Hematopoietic multipotent progenitor cell treated with erythropoietin and hydrocortisone succinate and interleukin-3 and kit ligand, for 17 days (in vitro differentiated cells): ENCODE results near the gene TSPAN14.

Experiments
- DNase-seq: peaks from one replicate; pipeline ENCODE4 v3.0.0-alpha.2; 2015; ENCODE audit warnings: low spot score

TSPAN14 gene

DNA sequence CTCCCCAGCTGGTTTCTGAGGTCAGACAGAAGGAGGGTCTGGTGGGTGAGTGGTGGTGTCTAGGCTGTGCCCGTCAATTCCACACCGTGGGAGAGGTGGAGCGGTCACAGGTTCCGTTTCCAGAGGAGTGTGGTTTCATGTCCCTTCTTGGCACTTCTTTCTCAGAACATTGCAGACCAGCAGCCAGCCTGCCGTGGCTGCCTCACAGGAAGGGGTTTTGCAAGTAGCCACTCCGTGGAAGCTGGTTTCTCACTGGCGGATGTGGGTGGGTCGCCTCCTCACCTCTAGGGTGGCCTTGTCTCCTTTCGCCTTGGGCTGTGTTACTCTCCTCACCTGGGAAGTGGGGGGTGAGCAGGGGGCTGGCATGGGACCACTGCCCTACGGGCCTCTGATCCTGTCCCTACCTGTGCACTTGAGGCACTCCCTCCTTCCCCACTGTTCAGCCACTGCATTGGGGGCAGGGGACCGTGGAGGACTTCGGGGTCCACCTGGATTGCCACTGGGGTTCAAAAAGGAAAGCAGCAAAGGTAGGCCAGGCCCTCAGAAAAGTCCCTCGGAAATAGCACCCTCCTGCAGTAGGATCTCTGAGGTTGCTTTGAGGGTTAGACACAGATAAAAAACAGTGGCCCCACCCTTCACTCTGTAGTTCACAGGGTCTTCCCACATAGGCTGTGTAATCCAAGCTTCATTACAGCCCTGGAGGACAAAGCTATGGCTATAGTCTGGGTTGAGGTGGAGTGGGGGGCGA lies 33.9 kb downstream of the TSPAN14 start:
- no peak for DNase-seq

DNA sequence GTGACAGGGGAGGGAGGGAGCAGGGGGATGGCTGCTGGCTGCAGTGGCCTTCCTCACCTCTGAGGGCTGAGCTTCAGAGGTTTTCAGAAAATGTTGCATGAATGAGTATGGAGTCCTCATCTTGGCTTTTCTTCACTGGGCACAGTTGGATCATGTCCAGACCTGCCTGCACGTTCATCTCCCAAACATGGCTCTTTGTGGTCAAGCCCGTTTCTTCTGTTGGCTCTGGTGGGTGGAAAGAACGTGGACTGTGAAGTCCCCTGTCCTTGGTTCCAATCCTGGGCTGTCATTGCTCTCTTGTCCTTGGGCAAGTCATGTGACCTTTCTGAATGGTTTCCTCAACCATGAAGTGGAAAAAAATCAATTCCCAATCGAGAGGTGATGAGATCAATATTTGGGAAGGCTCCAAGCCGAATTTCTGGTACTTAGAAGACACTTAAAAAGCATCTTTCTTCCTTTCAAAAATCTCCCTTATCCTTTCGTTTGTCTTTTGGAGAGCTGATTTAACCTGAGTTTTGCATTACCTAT lies 34.5 kb downstream of the TSPAN14 start:
- peak; percentile 25 for DNase-seq

- DNase-seq: no peak
These were observed 35.4 kb downstream of the TSPAN14 start for GRCh38 chr10:80489371-80490112.

DNA sequence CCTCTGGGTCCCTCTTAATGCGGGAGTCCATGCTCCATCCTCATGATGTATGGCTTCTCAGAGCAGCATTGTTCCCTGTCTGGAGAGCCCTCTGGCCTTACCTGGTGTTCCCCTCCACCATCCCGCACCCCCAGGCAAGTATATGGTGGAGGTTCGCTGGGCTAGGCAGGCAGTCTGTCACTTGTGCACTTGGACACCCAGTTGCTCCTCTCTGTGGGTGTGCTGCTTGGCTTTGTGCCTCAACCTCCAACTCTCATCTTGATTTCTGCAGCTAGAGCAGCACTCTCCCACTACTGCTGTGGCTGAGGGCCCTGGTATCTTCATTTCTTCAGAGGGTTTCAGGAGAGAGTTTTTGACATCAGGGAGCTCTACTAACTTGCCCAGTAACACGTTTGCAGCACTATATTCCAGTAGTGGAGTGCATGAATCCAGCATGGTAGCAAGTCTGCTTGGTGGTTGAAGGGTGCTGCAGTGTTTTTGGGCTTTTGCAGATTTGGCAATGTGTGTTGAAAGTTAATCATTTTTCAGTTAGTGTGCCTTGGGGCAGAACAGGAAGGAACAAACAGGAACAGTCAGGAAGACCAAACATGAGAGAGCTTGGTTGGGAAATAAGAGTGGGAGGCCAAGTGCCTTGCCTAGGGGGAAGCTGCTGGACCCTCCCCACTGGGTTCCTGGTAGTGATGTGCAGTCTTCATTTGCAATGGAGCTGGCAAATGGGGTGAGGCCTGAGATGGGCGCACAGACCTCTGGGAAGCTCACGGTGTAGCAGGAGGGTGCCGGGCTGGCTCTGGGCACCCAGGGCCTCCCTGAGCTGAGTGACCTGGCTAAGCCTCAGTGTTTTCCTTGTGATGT lies 37.4 kb downstream of the TSPAN14 start:
- DNase-seq: no peak

DNA sequence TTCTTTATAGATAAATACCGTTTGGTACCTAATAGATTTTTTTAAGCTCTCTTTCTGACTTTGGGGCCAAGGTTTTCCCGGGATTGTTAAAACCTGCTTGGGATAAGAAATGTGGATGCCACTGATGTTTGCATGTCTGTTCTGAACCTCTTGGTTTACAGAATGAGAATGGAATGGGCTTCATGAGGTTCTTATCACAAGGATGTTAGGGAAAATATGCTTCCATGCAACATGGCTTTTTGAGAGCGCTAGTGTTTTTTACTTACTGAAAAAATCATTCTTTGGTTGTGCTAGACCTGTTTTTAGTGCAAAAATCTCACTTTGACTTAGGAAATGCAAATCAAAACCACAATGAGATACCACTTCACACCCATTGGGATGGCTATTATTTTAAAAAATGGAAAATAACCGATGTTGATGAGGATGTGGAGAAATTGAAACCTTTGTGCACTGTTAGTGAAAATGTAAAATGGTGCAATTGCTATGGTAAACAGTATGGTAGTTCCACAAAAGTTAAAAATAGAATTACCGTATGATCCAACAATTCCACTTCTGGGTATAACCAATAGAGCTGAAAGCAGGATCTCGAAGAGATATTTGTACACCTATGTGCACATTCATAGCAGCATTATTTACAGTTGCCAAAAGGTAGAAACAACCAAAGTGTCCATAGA lies 38.9 kb downstream of the TSPAN14 start:
- no peak for DNase-seq

DNA sequence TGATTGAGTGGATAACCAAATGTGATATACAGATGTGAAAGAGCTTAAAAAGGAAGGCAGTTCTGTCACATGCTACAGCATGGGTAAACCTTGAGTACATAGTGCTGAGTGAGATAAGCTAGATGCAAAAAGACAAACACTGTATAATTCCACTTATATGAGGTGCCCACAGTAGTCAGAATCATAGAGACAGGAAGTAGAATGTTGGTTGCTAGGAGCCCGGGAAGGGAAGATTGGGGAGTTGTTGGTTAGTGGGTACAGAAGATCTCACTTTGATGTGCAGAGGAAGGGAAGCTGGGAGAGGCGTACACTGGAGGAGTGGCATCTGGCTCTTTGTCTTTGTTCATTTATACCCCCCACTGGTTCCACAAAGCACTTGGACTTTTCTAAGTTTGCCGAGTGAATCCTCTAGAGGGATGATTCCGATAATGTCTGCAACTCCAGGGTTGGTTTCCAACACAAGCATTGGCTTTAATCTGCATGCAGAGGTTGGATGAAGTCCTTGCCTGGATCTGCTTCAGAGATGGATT lies 39.5 kb downstream of the TSPAN14 start:
- no peak for DNase-seq

GRCh38 chr10:80496555-80497172 lies 42.6 kb downstream of the TSPAN14 start:
- DNase-seq: no peak

- DNase-seq: peak; percentile 71
These were observed 43.3 kb downstream of the TSPAN14 start for GRCh38 chr10:80497187-80498077.

GRCh38 chr10:80498078-80498832 lies 44.1 kb downstream of the TSPAN14 start:
- DNase-seq: no peak

DNA sequence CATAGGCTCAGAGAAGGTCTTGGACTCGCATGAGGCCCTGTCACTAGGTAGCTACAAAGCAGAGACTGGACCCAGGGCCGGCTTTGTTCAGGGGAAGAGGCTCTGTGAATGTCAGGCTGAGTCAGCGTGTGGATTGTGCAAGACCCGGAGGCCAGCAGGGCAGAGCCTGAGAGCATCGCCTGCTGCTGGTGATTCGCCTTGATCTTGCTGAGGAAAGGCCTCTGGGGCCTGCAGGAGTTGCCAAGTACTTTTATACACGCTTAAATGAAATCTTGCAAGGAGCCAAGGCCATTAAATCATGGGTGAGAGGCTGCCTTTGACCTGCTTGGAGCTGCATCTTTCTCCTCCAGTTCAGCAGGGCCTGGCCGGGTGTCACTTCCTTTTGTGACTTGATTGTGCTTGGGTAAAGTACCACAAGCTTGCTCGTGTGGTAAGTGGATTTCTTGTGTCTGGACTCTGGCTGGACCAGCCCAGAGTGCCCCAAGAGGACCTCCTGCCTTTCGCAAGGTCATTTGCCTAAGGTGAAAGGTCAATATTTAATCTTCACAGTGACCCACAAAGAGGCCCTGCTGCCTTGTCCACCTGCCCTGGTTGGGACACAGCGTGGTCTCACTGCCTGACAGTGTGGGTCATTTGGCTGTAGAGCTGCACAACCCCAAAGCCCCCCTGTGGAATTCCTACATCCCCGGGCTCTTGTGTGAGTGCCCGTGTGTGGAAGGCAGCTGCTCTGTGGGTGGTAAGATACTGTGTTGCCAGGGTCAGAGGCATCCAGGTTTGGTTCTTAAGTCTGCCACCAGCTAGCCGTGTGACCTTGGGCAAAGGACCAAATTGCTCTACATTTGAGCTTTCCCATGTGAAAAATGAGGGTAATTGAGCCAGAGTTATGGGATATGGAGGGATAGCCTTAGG lies 45.0 kb downstream of the TSPAN14 start:
- DNase-seq: peak; percentile 75

GRCh38 chr10:80500572-80501380 lies 46.7 kb downstream of the TSPAN14 start:
- DNase-seq: no peak

DNA sequence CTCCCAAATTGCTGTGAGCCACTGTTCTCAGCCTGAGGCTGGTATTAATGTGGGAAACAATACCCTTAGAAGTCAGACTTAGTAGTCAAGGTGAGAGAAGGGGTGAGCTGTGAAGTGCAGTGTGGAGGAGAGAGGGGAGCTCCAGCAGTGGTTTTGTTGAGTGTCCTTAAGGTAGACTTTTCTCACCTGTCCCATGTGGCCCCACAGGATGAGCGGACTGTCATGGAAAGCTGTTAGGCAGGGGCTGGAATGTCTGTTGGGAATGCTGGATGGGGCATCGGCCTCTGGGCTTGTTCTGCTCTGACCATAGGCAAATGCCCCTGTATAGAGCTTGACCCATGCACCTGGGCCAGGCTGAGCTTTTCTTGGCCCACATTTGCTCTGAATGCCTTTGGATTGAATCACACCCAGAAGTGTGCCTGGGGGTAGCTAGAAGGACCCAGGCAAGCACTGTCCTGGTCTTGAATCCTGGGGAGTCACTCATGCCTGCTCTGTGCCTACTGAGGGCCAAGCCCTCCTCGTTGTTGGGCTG lies 47.3 kb downstream of the TSPAN14 start:
- no peak for DNase-seq

GRCh38 chr10:80501913-80502521 lies 47.9 kb downstream of the TSPAN14 start:
- DNase-seq: no peak

DNA sequence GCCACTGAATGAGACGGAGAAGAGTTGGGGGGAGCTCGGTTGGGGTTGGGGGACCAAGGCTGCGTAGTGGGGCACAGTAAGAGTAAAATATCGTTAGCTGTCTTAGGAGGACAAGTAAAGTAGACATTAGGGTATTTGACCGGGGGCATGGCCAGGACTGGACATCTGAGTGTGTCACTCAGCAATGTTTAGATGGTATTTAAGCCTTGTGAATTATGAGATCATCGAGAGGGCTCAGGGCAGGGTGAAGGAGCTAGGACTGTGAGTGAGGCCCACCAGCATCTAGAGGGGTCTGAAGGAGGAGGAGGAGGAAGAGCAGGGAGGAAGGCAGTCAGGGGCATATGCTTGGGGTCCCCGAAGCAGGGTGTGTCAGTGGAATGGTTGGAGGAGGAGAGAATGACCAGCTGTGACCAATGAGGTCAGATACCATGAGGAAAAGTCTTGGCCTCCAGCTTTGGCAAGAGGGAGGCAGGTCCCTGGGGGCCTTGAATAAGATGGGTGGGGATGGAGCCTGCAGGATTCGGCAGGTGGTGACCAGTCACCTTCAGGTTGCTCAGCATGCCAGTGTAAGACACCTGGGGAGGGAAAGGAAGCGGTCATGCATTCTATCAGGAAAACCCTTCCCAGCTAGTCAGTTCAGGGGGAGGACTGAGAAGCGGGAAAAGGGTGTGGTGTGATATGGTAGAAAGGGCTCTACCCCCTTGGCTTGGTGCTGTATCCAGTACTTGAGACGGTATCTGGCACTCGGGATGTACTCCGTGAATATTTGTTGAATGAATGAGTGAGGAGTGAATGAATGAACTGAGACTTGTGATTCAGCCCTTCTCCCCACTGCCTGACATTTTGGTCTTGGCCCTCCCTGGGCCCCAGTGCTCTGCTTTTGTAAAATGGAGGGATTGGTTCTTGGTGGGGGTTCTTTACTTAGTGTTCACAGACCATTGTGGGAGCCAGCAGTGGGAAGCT lies 48.8 kb downstream of the TSPAN14 start:
- no peak for DNase-seq

DNA sequence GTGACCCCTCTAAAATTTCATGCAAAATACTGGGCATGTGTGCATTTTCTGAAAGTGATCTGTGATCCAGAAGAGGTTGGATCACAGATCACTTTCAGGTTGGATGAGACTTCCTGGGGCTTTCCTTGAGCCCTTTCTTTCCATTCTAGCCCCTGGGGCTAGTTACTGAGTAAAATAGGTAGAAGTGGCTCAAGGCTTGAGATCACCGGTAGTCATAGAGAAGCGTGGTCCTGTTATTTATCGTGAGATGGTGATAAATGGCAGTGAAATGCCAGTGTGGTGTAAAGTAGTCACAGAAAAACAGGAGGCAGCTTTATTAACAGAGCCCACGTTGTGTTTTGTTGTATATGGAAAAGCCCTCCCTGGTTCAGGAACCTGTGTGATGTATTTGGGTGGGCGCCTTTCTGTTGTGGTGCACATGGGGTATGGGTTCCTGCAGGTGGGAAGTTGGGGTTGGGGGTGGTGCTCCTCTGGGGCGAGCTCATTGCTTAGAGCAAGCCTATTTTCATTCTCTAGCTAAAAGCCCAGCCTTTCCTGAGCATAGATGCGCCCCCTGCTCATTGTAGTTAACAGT lies 49.6 kb downstream of the TSPAN14 start:
- DNase-seq: no peak
